A549 treated with AZD9567 at 1 μM for 4 hours (cell line): Measurements from ENCODE around the gene CSTA. TPM values are rescaled to one million over a fixed set of nuclear protein-coding genes. Genes with fewer than 3 reads are reported as not detected.

Experiments
- total RNA-seq: library from RNA; stranded (reverse); fragments of 200-300 nt; extraction: Qiagen RNA extraction; gene quantifications from 5 replicates; pipeline ENCODE4 v1.2.3, GENCODE V29; 2022; ENCODE audit not compliant: insufficient read depth

The CSTA gene, protein sequence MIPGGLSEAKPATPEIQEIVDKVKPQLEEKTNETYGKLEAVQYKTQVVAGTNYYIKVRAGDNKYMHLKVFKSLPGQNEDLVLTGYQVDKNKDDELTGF
- 0.58 to 1.3 TPM (median 0.91 TPM) in 4 of 5 replicates, not detected in the other for total RNA-seq

DNA sequence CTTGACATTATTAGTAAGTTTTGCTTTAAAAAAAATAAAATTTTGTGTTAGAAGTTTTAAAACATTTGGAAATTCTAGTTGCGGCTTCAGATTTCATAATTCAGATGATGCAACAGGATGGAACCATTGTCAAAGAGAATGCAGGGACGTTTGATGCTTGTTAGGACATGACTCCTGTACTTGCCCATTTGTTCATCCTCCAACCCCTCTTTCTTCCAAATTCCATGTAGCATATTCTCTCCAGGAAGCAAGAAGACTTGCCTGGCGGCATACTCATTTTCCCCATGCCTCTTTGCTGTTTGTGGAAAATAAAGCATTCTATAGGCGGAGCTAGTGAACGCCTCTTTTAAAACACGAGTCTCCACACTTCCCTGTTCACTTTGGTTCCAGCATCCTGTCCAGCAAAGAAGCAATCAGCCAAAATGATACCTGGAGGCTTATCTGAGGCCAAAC is at the start of gene CSTA:
Gene CSTA (plus strand): TSS at position 378 of the 453 bp plus-strand sequence. CDS start 45 bp downstream, at position 423.

DNA sequence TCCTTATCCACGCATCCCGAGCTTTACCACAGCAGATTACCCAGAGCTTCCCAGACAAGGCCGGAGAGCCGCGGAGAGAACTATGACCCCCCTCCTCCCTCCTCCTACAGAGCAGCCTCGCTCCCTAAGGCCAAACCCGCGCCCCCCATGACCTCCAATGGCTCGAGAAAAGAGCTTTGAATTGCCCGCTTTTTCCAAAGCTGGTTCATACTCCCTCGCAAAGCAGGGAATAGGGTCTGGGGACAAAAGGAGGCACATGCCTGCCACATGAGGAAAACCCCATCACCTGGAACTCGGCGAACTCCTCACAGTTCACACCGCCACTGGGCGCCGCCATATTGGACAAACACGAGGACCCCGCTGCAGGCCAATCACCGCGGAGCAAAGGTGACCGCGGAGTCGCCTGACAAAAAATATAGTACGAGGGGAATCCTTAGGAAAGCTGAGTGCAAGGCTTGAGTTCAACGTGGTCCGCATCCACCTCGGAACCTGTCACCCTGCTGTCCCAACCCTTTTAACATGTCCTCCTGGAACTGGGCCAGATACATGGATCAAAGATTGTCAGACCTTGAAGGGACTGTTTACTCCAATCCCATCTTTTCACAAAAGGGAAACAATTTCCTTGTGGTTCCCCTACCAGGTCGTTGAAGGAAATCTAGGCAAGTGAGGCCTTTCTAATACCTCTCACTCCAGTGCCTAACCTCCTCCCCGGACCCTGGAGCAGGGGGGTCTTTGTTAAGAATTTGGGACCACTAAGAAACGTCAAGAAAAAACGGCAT is 58.0 kb downstream of the CSTA start, which contains the start of gene MIX23:
Gene MIX23 (minus strand): TSS at position 344 of the 779 bp plus-strand sequence. CDS start 7 bp downstream, at position 337.

DNA sequence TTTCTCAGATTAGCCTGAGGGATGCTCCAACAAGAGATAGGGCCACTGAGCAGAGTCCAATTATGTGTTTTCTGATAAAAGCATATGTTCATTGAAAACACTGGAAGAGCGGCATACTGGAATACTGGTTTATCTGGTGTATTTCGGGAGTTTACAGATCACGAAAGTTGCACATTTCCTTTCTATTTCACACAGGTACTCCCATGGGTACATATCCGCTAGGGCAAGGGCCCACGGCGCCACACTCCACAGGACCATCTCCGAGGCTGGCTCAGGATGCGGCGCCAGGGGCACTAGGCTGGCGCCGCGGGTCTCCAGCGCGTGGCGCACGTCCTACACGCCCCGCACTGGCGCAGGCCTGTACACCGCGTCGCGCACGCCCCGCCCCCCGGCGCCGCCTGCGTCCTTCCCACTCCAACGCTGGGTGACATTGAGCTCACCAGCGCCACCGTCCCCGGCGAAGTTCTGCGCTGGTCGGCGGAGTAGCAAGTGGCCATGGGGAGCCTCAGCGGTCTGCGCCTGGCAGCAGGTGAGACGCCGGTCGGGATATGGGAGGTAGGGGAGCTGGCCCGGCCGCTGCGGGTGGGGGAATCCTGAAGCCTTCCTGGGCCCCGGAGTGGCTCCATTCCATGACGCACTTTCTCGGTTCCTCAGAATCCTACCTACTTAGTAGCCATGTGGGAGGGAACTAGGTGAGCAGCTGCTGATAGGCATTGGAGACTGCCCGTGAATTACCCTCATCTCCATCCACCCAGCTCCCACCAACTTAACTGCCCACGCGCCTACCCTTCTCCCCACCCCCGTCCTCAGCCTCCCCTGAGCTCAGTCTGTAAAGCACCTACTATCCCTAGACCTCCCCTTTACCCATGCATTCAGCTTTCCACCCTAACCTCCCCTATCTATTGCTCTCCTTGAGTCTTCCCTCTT is 59.0 kb downstream of the CSTA start, which contains the start of gene FAM162A:
Gene FAM162A (plus strand): TSS at position 412 of the 927 bp plus-strand sequence. CDS start 84 bp downstream, at position 496.

Other genes with a start within 250 kb of the CSTA start
- not detected in 5 replicates for gene CASR, start 141.6 kb upstream of the CSTA start, total RNA-seq
- gene MIX23, start 58.0 kb downstream of the CSTA start, total RNA-seq = 45.8 to 79.8 TPM (median 46.6 TPM) in 5 replicates
- gene FAM162A, start 58.9 kb downstream of the CSTA start, total RNA-seq = 31.7 to 37.2 TPM (median 33.1 TPM) in 5 replicates
- 2.7 to 4.1 TPM (median 3.7 TPM) in 5 replicates for gene WDR5B, start 90.8 kb downstream of the CSTA start, total RNA-seq
- gene KPNA1, start 189.7 kb downstream of the CSTA start, total RNA-seq = 58.1 to 86.3 TPM (median 66.9 TPM) in 5 replicates
- gene PARP9, start 239.1 kb downstream of the CSTA start, total RNA-seq = 3.1 to 5.0 TPM (median 4.3 TPM) in 5 replicates
- gene DTX3L, start 239.1 kb downstream of the CSTA start, total RNA-seq = 6.1 to 10.1 TPM (median 6.9 TPM) in 5 replicates